Thoracic aorta (tissue), 2 donors: Measurements from ENCODE around the gene EEF1AKMT3. TPM values are rescaled to one million over a fixed set of nuclear protein-coding genes. Genes with fewer than 3 reads are reported as not detected.

Source experiments
- ATAC-seq: fragments of 150-250 bp; one replicate; pipeline ENCODE4 v1.8.0; 2017; ENCODE audit warnings: low read depth; ENCODE audit not compliant: insufficient number of reproducible peaks, low FRiP score
- DNase-seq: peaks from one replicate; pipeline ENCODE4 v3.0.0-alpha.2; 2020; ENCODE audit warnings: low spot score
- H3K27ac ChIP-seq, 2 donors: fragments of 200-600 bp; sonication (generic); 1 replicate in 1 of 2; 2 replicates in 1 of 2; pipeline ENCODE4 v1.5.1; 2016; ENCODE audit warnings: mild to moderate bottlenecking in 2 of 2, moderate library complexity in 2 of 2
- H3K27me3 ChIP-seq: fragments of 200-600 bp; sonication (generic); replicated peaks from 2 replicates; pipeline ENCODE4 v1.6.0; 2016; ENCODE audit warnings: mild to moderate bottlenecking; ENCODE audit not compliant: insufficient read depth
- H3K36me3 ChIP-seq: fragments of 200-600 bp; sonication (generic); one replicate; pipeline ENCODE4 v1.5.1; 2016
- H3K4me1 ChIP-seq, 2 donors: fragments of 200-600 bp; sonication (generic); 1 replicate in 1 of 2; 2 replicates in 1 of 2; pipeline versions ENCODE4 v1.5.1 to v1.6.0; 2016; ENCODE audit warnings: low read depth in 2 of 2, mild to moderate bottlenecking in 1 of 2; ENCODE audit not compliant: control insufficient read depth in 1 of 2
- H3K4me3 ChIP-seq: fragments of 200-600 bp; sonication (generic); 2 replicates; pipeline ENCODE4 v1.5.1; 2016; ENCODE audit warnings: mild to moderate bottlenecking
- H3K9me3 ChIP-seq: fragments of 200-600 bp; sonication (generic); 2 replicates; pipeline ENCODE4 v1.5.1; 2016
- total RNA-seq, 2 donors: library from RNA; depleted of rRNA; stranded (reverse); fragments of >200 nt; gene quantifications; one replicate each; pipeline versions ENCODE4 v1.1.0 to v1.2.3, GENCODE V29; 2016
- TF ChIP-seq, protein P1 (sequence below): fragments of 200-600 bp; sonication (generic); IDR thresholded peaks from one replicate; pipeline ENCODE4 v1.5.1; 2019; ENCODE audit warnings: antibody characterized with exemption

The EEF1AKMT3 gene
- total RNA-seq, 2 donors from 2014 or later, result 7.0 to 9.7 TPM

DNA sequence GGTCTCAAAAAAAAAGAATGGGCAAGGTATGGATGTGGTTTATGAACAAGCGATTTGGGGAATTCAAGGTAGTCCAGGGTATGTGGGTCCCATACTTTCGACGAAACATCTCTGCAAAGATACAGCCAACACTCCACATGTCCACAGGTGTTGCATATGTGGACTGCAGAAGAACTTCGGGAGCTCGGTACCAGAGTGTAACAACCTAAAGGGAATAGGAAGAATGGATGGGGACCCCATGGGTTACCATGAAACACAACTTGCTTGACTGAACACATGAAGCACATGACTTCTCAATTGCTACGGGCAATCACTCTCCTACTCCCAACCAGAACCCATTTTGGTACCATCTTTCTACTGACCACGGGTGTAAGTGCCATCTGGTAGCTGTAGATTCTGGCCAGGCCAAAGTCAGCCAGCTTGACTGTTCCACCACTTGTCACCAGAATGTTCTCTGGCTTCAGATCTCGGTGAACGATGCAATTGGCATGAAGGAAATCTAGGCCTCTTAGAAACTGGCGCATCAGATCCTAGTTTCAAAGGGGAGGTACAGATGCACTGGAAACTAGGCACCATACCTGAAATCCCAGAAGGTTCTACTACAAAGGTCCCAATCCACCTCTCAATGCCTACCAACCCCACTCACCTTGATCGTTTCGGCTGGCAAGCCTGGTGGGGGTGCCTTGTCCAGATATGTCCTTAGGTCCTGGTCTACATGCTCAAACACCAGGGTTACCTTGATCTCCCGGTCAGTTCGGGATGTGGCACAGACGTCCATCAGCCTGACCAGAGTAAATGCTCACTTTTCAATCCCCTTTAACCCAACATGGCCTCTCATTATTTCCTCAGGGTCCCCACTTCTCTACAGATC is 21.6 kb upstream of the EEF1AKMT3 start:
- ATAC-seq (no peak), DNase-seq (no peak)
- TF ChIP-seq, protein P1, sequence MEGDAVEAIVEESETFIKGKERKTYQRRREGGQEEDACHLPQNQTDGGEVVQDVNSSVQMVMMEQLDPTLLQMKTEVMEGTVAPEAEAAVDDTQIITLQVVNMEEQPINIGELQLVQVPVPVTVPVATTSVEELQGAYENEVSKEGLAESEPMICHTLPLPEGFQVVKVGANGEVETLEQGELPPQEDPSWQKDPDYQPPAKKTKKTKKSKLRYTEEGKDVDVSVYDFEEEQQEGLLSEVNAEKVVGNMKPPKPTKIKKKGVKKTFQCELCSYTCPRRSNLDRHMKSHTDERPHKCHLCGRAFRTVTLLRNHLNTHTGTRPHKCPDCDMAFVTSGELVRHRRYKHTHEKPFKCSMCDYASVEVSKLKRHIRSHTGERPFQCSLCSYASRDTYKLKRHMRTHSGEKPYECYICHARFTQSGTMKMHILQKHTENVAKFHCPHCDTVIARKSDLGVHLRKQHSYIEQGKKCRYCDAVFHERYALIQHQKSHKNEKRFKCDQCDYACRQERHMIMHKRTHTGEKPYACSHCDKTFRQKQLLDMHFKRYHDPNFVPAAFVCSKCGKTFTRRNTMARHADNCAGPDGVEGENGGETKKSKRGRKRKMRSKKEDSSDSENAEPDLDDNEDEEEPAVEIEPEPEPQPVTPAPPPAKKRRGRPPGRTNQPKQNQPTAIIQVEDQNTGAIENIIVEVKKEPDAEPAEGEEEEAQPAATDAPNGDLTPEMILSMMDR, result no peak
- peaks cover 21% of the 10 kb centered on the region for H3K36me3 ChIP-seq
- no peaks in the 10 kb centered on the region for H3K27me3 ChIP-seq
- peak overlapping the region; percentile 83 to 86 for H3K27ac ChIP-seq
- peak overlapping the region; percentile 90 for H3K4me3 ChIP-seq
- H3K9me3 ChIP-seq, result no peaks in the 10 kb centered on the region
- H3K4me1 ChIP-seq, result peaks cover 17 to 26% of the 10 kb centered on the region in 2 donors

DNA sequence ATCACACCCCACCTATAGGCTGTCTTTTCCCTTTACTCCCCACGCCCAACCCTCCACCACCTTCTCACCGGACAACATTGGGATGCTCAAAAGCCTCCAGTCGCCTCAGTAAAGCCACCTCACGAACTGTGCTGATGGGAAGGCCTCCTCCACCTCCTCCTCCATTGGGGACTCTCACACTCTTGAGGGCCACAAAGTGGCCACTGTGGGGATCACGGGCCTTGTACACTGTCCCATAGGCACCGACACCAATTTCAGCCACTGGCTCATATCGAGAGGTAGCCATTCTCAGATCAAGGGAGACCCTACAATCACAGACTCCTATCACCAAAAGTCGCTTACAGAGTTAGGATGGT is 21.0 kb upstream of the EEF1AKMT3 start:
- DNase-seq (no peak), ATAC-seq (no peak)
- Histone ChIP-seq H3K4me1 (peaks cover 24 to 30% of the 10 kb centered on the region in 2 donors), H3K9me3 (no peaks in the 10 kb centered on the region), H3K36me3 (peaks cover 21% of the 10 kb centered on the region), H3K27ac (peak overlapping the region; percentile 83 to 86), H3K27me3 (no peaks in the 10 kb centered on the region), H3K4me3 (peak overlapping the region; percentile 90)
- TF ChIP-seq, protein P1, result no peak

DNA sequence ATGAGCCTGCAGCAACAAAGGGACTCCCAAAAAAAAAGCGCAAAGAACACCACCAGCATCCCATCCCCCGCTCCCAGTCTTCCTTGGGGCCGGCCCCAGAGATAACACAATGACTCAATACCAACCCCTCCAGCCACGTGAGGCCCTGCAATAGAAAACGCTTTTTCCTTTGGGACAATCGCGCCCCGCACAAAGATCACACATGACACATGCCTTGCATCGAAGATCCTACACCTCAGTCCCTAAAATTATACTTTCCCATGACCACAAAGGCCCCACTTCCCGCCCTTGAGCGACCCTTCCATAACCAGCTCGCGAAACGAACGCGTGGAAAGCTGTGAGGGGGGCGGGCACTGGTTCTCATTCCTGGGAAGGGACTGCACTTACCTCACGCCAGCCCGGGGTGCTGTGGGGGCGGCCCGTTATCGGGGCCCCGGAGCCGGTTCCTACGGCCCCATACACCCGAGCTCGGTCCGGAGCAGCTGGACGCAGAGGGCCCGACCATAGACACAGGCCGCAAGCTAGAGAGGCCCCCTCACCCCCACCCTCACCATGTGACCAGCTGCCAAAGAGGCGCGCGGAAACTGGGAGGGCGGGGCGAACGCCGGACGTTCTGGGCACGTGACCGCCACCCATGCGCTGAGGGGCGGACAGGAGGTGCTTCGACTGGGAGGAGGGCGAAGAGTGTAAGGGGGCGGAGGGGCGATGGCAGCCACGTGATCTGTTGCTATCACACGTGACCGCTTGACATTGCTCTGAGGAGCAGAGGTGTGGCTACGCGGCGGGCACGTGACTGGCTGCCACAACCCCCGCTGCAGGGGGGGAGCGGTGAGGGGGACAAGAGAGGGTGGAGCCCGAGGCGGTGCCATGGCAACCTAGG is 20.4 kb upstream of the EEF1AKMT3 start, which contains the start of gene CDK4:
Gene CDK4, minus strand, starts transcription at position 523 of the 880 bp plus-strand sequence. CDS start 593 bp downstream, outside the sequence.
- Histone ChIP-seq H3K4me3 (peak within 1 kb of the TSS; percentile 90), H3K4me1 (peaks cover 25 to 33% of the 10 kb centered on the region in 2 donors), H3K27ac (peak within 1 kb of the TSS; percentile 83 to 86), H3K36me3 (peaks cover 19% of the 10 kb centered on the region), H3K9me3 (no peaks in the 10 kb centered on the region), H3K27me3 (no peaks in the 10 kb centered on the region)
- peak; percentile 92 for ATAC-seq
- TF ChIP-seq, protein P1, result no peak
- DNase-seq, result peak; percentile 98

DNA sequence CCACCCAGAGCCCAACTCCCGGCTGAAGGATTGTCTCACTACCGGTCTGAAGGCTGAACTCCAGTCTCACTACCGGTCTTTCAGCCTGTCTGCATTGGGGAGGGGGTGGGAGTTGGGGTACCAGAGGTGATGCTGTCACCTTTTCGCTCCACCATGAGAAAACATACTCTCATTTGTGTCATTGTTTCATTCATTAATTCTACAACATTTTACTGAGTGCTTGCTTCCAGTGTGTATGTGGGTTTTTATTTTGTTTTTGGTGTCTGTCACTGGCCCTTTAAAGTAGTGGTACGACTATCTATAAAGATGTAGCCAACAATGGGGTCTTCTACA is 19.8 kb upstream of the EEF1AKMT3 start:
- H3K27ac ChIP-seq, result peak overlapping the region in 1 of 2 donors; percentile 50
- ATAC-seq (no peak), DNase-seq (no peak)
- peak overlapping the region; percentile 90 for H3K4me3 ChIP-seq
- TF ChIP-seq, protein P1, result no peak
- H3K9me3 ChIP-seq, result no peaks in the 10 kb centered on the region
- peaks cover 14% of the 10 kb centered on the region for H3K36me3 ChIP-seq
- peaks cover 25 to 33% of the 10 kb centered on the region in 2 donors for H3K4me1 ChIP-seq
- H3K27me3 ChIP-seq, result no peaks in the 10 kb centered on the region
